Measurements from ENCODE around the gene CYP4F22.
A peak's percentile ranks its signal among the peaks of the same experiment; 100 is the strongest.
"Not testable (repeated sequence)": the region's sequence is repeated elsewhere in the genome, so short reads cannot be mapped to it uniquely, and the experiment has no call there.

Gene CYP4F22

GRCh38 chr19:15583346-15583745 is 75.0 kb downstream of the CYP4F22 start:
- no peak for DNase-seq

- DNase-seq = no peak
These were observed 75.8 kb downstream of the CYP4F22 start for GRCh38 chr19:15584095-15584494.

DNA sequence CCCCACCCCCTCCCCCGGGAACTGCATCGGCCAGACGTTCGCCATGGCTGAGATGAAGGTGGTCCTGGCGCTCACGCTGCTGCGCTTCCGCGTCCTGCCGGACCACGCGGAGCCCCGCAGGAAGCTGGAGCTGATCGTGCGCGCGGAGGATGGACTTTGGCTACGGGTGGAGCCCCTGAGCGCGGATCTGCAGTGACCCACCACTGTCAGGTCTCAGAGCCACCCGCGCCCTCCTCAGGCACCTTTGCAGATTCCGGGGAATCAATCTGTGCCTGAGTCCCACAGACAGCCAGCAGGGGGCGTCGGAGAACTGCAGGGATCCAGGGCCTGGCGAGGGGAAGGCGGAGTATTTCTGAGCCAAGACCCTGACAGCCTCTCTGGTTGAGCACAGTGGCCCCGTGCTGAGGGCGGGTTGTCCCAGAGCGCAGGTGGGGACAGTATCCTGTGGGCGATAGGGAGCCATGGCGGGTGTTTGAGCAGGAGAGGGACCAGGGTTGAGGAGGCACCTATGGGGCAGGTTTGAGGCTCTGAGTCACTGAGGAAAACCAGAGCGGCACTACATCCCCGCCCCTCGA is 76.3 kb downstream of the CYP4F22 start:
- DNase-seq = peak; percentile 74 to 79

DNA sequence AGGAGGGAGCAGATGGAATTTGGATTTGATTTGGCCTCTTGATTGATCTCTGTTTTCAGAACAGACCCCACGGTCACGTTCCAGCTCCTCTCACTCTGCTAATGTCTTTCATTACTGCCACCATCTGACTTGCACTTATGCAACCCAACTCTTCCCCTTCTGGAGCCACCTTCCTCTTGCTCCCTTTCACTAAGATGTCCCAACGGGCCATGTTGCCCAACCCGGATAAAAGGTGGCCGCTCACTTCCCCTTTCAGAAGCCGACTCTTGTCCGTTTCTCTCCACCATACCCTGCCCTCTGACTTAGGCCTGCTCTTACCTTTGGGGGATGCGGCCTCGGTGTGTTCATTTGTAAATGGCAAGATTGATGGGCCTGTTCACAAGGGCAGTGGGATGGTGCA is 79.3 kb downstream of the CYP4F22 start:
- peak; percentile 16 to 65 for DNase-seq

DNA sequence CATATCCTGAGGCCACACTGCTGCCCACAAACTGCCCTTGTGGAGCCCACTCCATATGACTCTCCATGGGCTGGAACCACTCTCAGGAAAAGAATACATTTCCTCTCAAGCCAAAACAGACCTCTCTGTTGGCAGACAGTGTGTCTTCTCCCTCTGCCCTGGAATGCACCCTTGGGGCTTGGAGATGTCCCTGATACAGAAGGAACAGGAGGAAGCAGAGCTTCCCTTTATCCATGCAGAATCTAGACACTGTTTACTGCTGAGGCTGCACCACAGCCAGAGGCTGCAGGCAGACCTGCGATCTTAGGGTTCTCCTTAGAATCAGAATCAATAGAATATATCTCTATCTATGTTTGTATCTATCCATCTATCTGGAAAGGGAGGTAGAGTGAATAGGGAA is 79.9 kb downstream of the CYP4F22 start:
- no peak for DNase-seq

GRCh38 chr19:15589760-15590451 is 81.6 kb downstream of the CYP4F22 start:
- no peak for DNase-seq

- no peak for DNase-seq
These were observed 83.5 kb downstream of the CYP4F22 start for GRCh38 chr19:15591796-15592195.

DNA sequence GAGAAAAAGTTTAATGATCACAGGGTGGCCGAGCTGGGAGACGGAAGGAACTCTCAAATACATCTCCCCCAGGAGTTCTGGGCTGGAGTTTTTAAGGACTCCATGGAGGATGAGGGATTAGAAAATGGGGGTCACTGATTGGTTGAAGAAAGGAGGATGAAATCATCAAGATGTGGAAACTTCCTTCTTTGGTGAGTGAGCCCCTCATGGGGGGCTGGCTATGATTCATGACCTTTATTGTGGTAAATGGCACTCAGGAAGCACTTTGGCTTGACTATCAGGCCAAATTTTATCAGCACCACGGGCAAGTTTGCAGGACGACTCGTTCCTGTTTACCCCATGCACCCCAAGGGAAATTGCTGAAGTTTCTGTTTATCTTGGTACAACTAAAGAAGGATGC is 84.2 kb downstream of the CYP4F22 start:
- DNase-seq = not testable (repeated sequence)

- not testable (repeated sequence) for DNase-seq
These were observed 85.4 kb downstream of the CYP4F22 start for GRCh38 chr19:15593766-15594165.

DNA sequence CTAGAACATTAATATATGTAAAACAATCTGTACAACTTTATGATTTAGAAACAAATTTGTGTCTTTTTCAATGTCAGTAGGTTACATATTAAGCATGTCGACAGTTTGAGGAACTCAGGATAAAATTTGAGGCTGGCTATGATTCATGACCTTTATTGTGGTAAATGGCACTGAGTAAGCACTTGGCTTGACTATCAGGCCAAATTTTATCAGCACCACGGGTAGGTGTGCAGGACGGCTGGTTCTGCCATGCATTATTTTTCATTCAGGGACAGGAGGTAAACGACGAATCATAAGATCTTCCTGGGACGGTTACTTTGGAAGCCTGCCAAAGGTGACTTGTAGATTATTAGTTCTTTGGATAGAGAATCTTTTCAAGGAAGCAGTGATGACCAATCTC is 86.7 kb downstream of the CYP4F22 start:
- no peak for DNase-seq
